GM19239 (cell line): ENCODE data around the gene SPATA2L.

Experiments
- DNase-seq: peaks from one replicate; pipeline ENCODE4 v3.0.0; 2011; ENCODE audit warnings: low spot score; ENCODE audit not compliant: insufficient read length
- FAIRE-seq: peaks from 2 replicates; lab custom pipeline; 2011; peaks lifted over from hg19 to GRCh38; lab: Jason Lieb, UNC

SPATA2L gene

DNA sequence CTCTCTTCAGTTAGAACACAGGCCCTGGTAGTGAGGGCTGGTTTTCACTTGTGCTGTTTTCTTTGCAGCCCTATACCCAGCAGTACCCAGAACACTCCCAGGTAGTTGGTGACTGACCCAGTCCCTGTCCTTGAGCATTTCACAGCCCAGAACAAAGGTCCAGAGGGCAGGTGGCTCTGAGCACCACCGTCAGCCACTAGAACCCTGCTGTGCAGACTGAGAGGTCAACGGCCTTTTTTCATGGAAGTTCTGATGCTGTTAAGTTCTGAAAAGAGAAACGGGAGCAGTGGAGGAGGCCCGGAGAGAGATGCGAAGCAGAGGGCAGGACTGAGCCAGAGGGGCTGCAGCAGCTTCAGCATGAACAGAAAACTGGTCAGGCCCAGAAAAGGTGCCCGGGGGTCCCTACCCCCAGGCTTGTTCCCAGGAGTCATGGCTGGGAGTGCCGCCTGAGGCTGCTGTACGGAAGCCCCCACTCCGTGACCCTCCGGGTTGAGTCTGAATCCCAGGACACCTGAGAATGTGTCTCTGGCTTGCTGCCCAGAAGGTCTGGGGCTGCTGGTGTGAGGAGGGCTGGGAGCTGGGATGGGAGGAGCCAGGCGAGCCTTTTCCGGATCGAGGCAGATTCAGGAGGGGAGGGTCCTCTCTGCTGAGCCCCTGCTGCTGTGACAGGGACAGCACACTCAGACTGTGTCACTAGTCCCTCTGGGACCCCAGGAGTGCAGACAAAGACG is 28.5 kb upstream of the SPATA2L start:
- no peak for DNase-seq
- FAIRE-seq, result no peak

DNA sequence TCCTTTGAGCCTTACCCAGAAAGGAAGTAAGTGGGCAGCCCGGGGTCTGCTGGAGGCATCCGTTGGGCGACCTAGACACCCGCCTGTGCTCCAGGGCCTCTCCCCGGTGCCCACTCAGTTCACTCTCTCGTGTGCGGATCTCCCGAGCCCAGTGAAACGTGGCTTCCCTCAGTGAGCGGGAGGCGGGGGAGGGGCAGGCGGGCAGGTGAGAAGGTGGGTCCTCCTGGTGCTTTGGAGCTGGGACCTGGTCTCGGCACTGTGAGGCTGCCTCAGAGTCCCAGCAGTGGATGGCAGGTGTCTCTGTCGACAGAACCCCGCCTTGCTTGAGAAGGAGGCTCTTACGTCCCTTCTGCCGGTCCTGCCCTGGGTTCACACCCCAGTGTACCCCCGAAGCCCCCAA is 27.8 kb upstream of the SPATA2L start:
- no peak for DNase-seq
- no peak for FAIRE-seq

DNA sequence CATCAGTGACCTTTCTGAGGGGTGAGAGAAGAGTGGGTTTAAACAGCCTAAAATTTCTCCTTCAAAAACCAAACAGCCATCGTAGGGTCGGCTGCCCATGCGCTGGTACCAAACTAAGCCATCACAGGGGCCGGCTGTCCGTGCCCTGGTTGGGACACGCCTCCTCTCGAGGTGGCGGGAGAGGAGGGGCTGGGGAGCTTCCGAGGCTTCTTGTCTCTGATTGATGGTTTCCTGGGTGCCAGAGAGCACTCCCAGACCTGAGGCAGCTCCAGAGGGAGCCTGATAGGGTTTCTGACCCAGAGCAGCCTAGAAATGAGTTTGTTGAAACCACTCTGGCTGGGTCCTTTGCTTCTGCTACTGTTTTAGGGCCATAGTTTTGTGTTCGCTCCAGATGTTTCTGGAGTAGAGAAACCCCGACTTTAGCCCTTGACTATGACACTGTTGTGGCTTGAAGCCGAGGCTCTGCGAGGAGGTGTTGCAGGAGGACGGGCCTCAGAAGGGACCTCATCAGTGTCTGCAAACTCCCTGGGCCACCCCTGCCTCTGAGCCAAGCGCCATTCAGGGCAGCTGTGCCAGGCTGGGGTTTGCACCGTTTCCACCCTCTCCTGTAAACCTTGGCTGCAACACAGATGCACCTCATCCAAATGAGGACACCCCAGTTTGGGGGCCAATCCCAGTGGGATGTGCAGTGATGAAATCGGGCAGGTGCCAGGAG is 26.1 kb upstream of the SPATA2L start:
- DNase-seq (no peak), FAIRE-seq (no peak)

- FAIRE-seq (no peak), DNase-seq (no peak)
Observed at GRCh38 chr16:89723279-89724250, 22.1 kb upstream of the SPATA2L start.

DNA sequence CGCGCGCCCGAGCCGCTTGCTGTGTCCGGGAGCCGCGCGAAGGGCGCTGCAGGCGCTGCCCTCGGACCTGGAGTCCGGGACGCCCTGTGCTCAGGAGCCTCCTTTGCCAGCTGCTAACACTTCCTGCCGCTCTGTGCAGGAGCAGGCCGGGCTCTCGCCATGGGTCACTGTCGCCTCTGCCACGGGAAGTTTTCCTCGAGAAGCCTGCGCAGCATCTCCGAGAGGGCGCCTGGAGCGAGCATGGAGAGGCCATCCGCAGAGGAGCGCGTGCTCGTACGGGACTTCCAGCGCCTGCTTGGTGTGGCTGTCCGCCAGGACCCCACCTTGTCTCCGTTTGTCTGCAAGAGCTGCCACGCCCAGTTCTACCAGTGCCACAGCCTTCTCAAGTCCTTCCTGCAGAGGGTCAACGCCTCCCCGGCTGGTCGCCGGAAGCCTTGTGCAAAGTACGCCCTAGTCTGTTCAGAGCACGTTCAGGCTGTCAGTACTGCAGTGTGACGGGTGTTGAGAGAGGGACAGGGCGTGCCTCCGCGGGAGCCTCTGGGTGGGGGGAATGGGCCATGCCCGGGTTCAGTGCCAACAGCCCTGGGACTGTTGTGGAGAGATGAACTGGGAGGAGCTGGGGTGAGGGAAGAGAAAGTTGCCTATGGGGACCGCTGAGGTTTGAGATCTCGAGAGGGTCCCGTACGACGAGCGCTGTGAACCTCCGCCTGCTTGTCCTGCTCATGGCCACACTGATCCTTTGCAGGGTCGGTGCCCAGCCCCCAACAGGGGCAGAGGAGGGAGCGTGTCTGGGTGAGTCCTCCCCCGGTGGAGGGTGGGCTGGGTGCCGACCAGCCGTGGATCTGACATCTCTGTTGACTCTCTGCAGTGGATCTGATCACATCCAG is 21.1 kb upstream of the SPATA2L start:
- DNase-seq (no peak), FAIRE-seq (peak; percentile 90)

GRCh38 chr16:89721546-89722391 is 20.3 kb upstream of the SPATA2L start:
- peak; percentile 82 for FAIRE-seq
- peak; percentile 56 for DNase-seq

DNA sequence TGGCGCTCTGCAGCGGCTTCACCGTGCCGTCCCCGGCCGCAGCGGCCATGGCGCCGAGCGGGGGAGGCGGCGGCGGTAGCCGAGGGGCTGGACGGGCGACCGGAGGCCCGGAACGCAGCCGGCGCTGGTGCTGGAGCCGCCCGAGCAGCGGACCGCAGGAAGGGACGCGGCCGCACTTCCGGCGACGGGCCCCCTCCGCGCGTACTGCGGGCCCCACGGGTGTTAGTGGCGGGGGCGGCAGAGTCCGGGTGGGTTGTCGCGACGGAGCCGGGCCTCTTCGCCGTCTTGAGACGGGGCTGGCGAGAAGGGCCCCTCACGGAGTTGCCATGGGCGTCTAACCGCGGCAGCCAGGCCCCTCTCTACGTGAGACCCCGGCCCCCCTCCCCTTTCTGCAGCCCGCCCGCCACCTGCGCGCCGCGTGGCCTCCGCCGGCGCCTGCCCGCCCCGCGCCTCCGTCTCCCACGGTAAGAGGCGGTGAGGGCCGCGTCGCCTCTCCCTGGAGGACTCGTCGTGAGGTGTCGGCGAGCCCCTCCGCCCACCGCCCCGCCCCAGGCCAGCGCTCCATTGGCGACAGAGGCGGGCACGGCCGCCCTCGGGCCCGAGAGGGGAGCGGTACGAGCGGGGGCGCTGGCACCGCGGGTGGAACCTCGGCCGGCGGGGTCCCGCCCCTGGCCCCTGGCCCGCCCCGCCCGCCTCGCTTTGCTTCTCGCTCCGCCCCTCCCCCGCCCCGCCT is 19.5 kb upstream of the SPATA2L start, which contains the start of the genes VPS9D1 and ZNF276:
VPS9D1 (minus strand) TSS at position 86 of the 733 bp plus-strand sequence; CDS start at position 49, 37 bp downstream.
ZNF276 (plus strand) TSS at position 725 of the 733 bp plus-strand sequence. CDS start 104 bp downstream, outside the sequence.
- FAIRE-seq, result peak; percentile 18

DNA sequence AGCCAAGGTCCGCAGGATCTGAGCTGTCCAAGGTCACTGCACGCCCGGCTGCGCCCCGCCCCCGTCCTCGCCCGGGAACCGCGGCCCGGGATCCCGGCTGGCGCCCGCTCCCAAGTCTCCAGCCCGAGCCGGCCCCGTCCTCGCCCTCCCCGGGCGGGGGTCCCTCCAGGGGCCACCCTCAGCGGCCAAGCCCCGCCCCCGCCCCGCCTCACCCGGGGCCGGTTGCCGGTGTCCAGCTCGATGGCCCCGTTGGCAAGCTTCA is 19.0 kb upstream of the SPATA2L start:
- no peak for FAIRE-seq

More for the DNA sequence above, 19.5 kb upstream of the SPATA2L start, which contains the start of the genes VPS9D1 and ZNF276:
- DNase-seq, result peak; percentile 65

DNA sequence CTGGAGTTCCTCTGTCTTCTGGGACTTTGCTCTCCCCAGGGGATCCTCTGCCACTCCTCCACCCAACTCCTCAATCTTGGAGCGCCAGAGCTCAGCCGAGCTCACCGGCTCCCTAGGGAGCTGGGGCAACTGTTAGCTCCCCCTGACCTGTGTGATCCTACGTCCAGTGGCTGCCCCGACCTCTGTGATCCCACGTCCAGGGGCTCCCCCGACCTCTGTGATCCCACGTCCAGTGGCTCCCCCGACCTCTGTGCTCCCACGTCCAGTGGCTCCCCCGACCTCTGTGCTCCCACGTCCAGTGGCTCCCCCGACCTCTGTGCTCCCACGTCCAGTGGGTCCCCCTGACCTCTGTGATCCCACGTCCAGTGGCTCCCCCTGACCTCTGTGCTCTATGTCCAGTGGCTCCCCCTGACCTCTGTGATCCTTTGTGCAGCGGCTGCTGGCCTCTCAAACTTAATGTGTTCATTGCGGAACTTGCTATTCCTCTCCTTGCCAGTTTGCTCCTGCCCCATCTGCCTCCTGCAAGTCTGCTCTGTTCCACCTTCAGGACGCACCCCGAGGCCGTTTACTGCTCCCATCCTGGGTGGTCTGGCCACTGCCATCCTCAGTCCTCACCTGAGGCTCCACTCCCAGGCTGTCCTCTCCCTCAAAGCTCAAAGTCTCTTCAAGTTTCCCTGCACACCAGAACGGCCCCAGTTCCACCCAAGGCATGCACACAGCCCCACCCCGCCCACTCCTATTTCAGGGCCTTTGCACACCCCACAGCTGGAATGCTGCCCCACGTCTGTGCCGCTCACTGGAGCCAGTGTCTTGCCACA is 16.4 kb upstream of the SPATA2L start:
- FAIRE-seq, result no peak
- DNase-seq, result no peak

More for the DNA sequence above, 19.0 kb upstream of the SPATA2L start:
- DNase-seq, result no peak

GRCh38 chr16:89716916-89717687 is 15.6 kb upstream of the SPATA2L start:
- FAIRE-seq (no peak), DNase-seq (no peak)

GRCh38 chr16:89716493-89716892 is 15.0 kb upstream of the SPATA2L start:
- FAIRE-seq (no peak), DNase-seq (no peak)

- peak; percentile 26 for FAIRE-seq
Observed at GRCh38 chr16:89712274-89712781, 10.8 kb upstream of the SPATA2L start.

DNA sequence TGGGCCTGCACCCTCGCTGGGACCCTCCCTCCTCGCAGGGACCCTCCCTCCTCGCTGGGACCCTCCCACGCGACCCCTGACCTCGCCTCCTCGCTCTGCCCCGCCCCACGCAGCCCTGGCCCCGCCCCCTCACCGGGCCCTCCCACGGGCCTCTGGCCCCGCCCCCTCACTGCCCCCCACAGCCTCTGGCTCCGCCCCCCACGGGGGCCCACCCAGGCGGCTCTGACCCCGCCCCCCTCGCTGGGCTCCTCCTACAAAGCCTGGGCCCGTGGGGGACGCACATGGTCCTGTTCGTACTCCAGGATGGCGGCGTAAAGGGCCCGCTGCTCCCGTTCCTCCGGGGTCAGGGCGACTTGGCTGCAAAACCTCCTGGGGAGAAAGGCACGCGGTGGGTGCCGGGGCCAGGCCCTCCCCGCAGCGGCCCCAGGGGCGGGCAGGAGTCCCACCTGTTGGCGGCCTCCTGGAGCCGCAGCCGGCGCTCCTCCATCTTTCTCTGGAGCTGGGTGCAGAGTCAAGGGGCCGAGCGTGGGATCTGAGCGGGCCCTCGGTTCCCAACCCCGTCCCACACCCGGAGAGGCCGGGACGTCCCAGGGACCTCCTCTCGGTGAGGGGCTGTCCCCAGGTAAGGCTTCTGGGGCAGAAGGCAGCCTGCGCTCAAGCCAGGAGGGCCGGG is 10.2 kb upstream of the SPATA2L start:
- FAIRE-seq (peak; percentile 65), DNase-seq (peak; percentile 98)

More at GRCh38 chr16:89712274-89712781, 10.8 kb upstream of the SPATA2L start:
- DNase-seq, result no peak

DNA sequence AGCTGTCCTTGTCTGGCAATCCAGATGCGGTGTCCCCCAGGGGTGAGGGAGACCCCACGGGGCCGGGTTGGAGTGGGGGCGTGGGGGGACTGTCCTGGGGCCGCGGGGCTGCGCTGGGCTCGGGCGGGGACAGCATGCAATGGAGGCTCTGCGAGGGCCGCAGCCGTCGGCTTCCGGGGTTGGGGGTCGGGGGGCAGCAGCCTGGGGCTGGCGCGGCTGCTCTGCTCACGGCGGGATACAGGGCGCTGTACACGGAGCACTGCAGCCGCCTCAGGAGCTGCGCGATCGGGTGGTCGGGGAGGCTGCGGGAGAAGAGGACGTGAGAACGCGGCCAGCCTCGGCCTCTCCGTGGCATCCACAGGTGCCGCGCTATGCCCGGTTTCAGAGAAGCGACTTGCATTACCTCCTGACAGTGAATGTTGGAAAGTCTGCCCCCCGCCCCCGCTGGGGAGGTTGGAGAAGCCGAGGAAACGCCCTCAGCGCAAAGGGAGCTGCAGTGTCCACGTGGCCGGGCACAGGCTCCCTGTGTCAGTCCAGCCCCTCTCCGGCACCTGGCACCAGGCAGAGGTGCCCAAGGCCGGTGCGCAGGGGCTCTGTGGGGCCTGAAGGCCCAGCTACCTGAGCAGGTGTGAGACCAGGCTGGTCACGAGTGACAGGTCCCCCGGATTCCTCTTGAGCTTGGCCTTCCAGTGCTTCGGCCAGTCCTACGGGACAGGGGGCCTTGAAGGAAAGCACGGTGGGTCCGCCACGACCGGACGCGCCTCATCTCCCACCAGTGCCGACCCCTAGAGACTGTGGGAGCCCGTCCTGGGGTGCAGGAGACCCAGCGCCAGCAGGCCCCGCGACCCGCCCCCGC is 9.4 kb upstream of the SPATA2L start:
- DNase-seq, result no peak

More for the DNA sequence above, 9.4 kb upstream of the SPATA2L start:
- FAIRE-seq, result no peak
